Liver (tissue), 9 donors: ENCODE data around the gene TRERF1. TPM values are rescaled to one million over a fixed set of nuclear protein-coding genes. Genes with fewer than 3 reads are reported as not detected.

Experiments
- DNase-seq: peaks from one replicate; pipeline ENCODE4 v3.0.0-alpha.2; 2017; ENCODE audit warnings: low spot score
- H3K27ac ChIP-seq, 2 donors: one replicate each; pipeline ENCODE4 v1.7.0; 2013; ENCODE audit warnings: inconsistent platforms in 2 of 2, low read length in 2 of 2, control low read depth in 1 of 2, low read depth in 1 of 2, mild to moderate bottlenecking in 1 of 2
- H3K27me3 ChIP-seq, 4 donors: one replicate each; pipeline versions ENCODE4 v1.6.1 to v1.7.0; 2013; ENCODE audit warnings: low read length in 3 of 4, inconsistent platforms in 1 of 4, mild to moderate bottlenecking in 1 of 4, moderate library complexity in 1 of 4; ENCODE audit not compliant: control insufficient read depth in 4 of 4, insufficient read depth in 4 of 4
- H3K36me3 ChIP-seq, 4 donors: one replicate each; pipeline versions ENCODE4 v1.6.1 to v1.7.0; 2013; ENCODE audit warnings: low read length in 3 of 4, mild to moderate bottlenecking in 3 of 4, low read depth in 1 of 4, moderate library complexity in 1 of 4; ENCODE audit not compliant: control insufficient read depth in 4 of 4, insufficient read depth in 3 of 4
- H3K4me1 ChIP-seq, 4 donors: one replicate each; pipeline versions ENCODE4 v1.6.1 to v1.7.0; 2013; ENCODE audit warnings: low read length in 3 of 4, mild to moderate bottlenecking in 3 of 4, moderate library complexity in 1 of 4; ENCODE audit not compliant: control insufficient read depth in 4 of 4, insufficient read depth in 4 of 4
- H3K4me3 ChIP-seq, 3 donors: one replicate each; pipeline versions ENCODE4 v1.6.1 to v1.7.0; 2013; ENCODE audit warnings: low read length in 3 of 3, control low read depth in 1 of 3, low read depth in 1 of 3, mild to moderate bottlenecking in 1 of 3
- H3K9ac ChIP-seq, 2 donors: one replicate each; pipeline ENCODE4 v1.7.0; 2013; ENCODE audit warnings: low read length in 2 of 2, mild to moderate bottlenecking in 2 of 2, moderate library complexity in 2 of 2, control low read depth in 1 of 2, low read depth in 1 of 2
- H3K9me3 ChIP-seq, 4 donors: one replicate each; pipeline versions ENCODE4 v1.6.1 to v1.7.0; 2013; ENCODE audit warnings: low read length in 3 of 4; ENCODE audit not compliant: control insufficient read depth in 4 of 4
- EGR1 ChIP-seq, 2 donors: IDR thresholded peaks; 2 replicates each; pipeline ENCODE4 v1.6.1; 2016 to 2018; ENCODE audit warnings: antibody characterized with exemption in 2 of 2, low read depth in 2 of 2
- HNF4G ChIP-seq: IDR thresholded peaks from 2 replicates; pipeline ENCODE4 v1.6.1; 2016; ENCODE audit warnings: antibody characterized with exemption
- NR2F2 ChIP-seq: IDR thresholded peaks from 2 replicates; pipeline ENCODE4 v1.6.1; 2016; ENCODE audit warnings: antibody characterized with exemption
- WGBS: extraction: QIAGEN DNeasy Blood & Tissue Kit; methylation state at CpG from one replicate; pipeline ENCODE4 v1.1.7; 2013; 5-methylcytosine and 5-hydroxymethylcytosine counted together
- polyA plus RNA-seq, 2 donors: library from polyadenylated mRNA; stranded (reverse) in 1 of 2; unstranded in 1 of 2; fragments of 200-250 nt in 1 of 2; fragments of >200 nt in 1 of 2; fragmentation: Nextera tagmentation in 1 of 2; extraction: Ambion mirVana in 1 of 2; gene quantifications; one replicate each; pipeline versions ENCODE4 v1.2.1 to v1.2.3, GENCODE V29; 2013 to 2015
- total RNA-seq, 2 donors: library from RNA; depleted of rRNA; stranded (reverse); fragments of >200 nt; gene quantifications; one replicate each; pipeline ENCODE4 v1.2.3, GENCODE V29; 2014
- TF ChIP-seq, protein P1 (sequence below): IDR thresholded peaks from 2 replicates; pipeline ENCODE4 v1.6.1; 2016; ENCODE audit warnings: antibody characterized with exemption
- TF ChIP-seq, protein P2 (sequence below): IDR thresholded peaks from 2 replicates; pipeline ENCODE4 v1.6.1; 2016; ENCODE audit warnings: antibody characterized with exemption, mild to moderate bottlenecking
- donor health status: healthy.
- donor health status: healthy.
- donor health status: healthy.
- donor health status: healthy.
- donor health status: healthy.

Gene TRERF1
- total and polyA plus RNA-seq, 4 donors = 0.33 to 1.3 (median 0.68) TPM

DNA sequence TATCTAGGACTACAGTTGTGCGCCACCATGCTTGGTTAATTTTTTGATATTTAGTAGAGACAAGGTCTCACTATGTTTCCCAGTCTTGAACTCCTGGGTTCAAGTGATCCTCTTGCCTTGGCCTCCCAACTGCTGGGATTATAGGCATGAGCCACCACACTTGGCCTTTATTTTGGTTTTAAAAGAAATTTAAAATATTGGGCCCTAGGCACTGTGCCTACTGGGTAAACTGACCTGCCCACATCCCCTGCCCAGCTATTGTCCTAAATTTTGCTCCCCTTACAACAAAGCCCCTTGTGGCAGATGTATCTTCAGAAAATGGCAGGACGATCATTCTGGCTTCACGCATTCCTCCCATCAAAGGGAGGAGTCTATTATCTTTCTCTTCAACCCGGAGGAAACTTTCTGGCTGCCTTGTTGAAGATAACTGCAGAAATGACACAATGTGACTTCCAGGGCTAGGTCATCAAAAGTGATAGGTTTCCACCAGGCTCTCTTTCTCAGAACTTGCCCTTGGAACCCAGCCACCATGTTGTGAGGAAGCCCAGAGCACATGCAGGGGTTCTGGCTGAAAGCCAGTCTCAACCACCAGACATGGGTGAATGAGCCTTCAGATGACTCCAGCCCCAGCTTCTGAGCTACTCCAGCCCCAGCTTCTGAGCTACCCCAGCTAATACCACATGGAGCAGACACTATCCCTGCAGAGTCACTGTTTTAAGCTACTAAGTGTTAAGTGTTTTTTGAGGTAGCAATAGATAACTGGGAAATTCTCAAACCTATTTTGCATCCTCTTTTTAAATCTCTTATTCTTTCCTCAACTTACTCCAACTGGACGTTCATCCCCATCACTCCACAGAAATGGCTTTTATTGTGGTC, 252.4 kb downstream of the TRERF1 start:
- peaks cover 0 to 2% (median 0%) of the 10 kb centered on the region in 4 donors for H3K9me3 ChIP-seq
- TF ChIP-seq, protein P1, sequence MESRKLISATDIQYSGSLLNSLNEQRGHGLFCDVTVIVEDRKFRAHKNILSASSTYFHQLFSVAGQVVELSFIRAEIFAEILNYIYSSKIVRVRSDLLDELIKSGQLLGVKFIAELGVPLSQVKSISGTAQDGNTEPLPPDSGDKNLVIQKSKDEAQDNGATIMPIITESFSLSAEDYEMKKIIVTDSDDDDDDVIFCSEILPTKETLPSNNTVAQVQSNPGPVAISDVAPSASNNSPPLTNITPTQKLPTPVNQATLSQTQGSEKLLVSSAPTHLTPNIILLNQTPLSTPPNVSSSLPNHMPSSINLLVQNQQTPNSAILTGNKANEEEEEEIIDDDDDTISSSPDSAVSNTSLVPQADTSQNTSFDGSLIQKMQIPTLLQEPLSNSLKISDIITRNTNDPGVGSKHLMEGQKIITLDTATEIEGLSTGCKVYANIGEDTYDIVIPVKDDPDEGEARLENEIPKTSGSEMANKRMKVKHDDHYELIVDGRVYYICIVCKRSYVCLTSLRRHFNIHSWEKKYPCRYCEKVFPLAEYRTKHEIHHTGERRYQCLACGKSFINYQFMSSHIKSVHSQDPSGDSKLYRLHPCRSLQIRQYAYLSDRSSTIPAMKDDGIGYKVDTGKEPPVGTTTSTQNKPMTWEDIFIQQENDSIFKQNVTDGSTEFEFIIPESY = no peak
- TF ChIP-seq EGR1 (IDR thresholded peaks at IDR 0.05; ENCODE audit: low read depth in 2 of 2) = no peak
- H3K27ac ChIP-seq = no peak overlapping the region
- H3K4me1 ChIP-seq = peaks cover 2 to 16% (median 6%) of the 10 kb centered on the region in 4 donors
- no peak overlapping the region for H3K4me3 ChIP-seq
- no peaks in the 10 kb centered on the region for H3K27me3 ChIP-seq
- H3K36me3 ChIP-seq = peaks cover 0 to 3% (median 0%) of the 10 kb centered on the region in 4 donors
- no peak overlapping the region for H3K9ac ChIP-seq
- 89% methylated on average over 5 of the region's 5 CpGs for WGBS
- no peak for DNase-seq

DNA sequence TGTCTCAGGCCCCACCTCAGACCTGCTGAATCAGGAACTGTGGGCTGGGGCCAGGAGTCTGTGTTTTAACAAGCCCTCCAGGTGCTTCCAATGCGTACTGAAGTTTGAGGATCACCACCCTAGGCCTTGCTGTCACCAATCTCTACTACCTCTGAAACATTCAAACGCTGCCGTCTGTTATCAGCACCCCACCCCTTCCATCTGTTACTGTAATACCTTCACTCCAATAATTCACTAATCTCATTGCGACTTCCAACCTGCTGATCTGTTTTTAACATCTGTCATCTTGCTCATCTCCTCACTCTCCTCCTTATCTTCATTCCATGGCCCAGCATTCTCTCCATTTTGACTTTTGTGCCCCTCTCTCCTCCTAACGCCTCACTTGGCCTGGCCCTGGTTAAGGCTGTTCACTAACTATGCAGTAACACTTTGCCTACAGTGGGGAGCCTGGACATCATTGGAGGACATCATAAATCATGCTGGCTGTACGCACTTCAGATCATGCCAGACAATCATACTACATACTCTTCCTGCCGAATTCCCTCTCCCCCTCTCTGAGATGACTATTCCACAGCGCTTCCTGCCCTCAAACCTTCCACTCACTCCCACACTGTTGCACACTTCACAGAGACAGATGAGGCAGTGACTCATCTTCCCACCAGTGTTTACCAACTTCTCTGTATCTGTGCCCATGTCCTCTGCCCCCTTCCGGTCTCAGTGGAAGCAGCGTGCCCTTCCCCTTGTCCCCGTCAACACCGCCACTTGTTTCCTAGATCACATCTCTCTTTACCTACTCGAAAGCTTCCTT, 254.0 kb downstream of the TRERF1 start:
- Histone ChIP-seq H3K27me3 (no peaks in the 10 kb centered on the region), H3K36me3 (peaks cover 0 to 3% (median 0%) of the 10 kb centered on the region in 4 donors), H3K27ac (no peak overlapping the region), H3K9me3 (peaks cover 0 to 2% (median 0%) of the 10 kb centered on the region in 4 donors), H3K4me3 (no peak overlapping the region), H3K4me1 (peaks cover 0 to 4% (median 3%) of the 10 kb centered on the region in 4 donors), H3K9ac (no peak overlapping the region)
- no peak for DNase-seq
- TF ChIP-seq, protein P2, sequence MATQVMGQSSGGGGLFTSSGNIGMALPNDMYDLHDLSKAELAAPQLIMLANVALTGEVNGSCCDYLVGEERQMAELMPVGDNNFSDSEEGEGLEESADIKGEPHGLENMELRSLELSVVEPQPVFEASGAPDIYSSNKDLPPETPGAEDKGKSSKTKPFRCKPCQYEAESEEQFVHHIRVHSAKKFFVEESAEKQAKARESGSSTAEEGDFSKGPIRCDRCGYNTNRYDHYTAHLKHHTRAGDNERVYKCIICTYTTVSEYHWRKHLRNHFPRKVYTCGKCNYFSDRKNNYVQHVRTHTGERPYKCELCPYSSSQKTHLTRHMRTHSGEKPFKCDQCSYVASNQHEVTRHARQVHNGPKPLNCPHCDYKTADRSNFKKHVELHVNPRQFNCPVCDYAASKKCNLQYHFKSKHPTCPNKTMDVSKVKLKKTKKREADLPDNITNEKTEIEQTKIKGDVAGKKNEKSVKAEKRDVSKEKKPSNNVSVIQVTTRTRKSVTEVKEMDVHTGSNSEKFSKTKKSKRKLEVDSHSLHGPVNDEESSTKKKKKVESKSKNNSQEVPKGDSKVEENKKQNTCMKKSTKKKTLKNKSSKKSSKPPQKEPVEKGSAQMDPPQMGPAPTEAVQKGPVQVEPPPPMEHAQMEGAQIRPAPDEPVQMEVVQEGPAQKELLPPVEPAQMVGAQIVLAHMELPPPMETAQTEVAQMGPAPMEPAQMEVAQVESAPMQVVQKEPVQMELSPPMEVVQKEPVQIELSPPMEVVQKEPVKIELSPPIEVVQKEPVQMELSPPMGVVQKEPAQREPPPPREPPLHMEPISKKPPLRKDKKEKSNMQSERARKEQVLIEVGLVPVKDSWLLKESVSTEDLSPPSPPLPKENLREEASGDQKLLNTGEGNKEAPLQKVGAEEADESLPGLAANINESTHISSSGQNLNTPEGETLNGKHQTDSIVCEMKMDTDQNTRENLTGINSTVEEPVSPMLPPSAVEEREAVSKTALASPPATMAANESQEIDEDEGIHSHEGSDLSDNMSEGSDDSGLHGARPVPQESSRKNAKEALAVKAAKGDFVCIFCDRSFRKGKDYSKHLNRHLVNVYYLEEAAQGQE = no peak
- TF ChIP-seq NR2F2 (no peak), HNF4G (no peak)
- TF ChIP-seq, protein P1 = no peak
- 81% methylated on average over 13 of the region's 13 CpGs for WGBS
